GM21825 (cell line): ENCODE measurements around the gene LHB.
"Not testable (repeated sequence)": the region's sequence is repeated elsewhere in the genome, so short reads cannot be mapped to it uniquely, and the experiment has no call there.

Experiments used
- ATAC-seq: cut with Tn5 transposase; IDR thresholded peaks from one replicate; pipeline ENCODE4 v1.9.1; 2021; ENCODE audit warnings: mild to moderate bottlenecking, moderate library complexity; ENCODE audit not compliant: unreplicated experiment

The LHB gene

DNA sequence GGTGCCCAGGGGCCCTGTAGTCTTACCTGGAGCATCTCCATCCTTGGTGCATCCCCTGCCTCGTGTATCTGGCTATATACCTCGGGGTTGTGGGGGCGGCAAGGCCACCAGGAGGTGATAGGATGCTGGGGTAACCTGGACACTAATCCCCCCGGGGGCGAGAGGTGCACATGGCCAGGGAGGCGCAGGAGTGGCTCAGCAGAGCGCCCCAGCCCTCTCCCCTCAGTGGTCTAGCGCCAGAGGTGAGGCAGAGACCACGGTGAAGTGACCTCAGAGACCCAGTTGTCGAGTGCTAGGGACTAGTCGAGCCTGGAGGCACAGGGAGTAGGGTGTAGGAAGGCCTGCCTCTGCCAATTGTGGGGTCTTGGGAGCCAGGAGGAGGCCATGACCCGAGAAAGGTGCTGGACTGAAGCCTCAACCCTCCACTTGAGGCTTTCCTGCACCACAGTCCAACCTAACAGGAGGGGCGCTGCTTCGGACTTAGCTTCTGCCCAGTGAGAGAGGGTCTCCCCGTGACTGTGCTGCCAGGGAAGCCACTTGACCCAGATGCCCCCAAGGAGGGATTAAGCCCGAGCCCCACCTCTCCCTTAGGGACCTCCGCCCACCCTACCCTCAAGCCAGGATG, at the start of gene LHB:
LHB (minus strand) TSS at position 51 of the 625 bp plus-strand sequence; CDS start at position 41, 10 bp downstream.
- no peak for ATAC-seq

- no peak for ATAC-seq
Observed at GRCh38 chr19:49065905-49066512, 49.1 kb upstream of the LHB start.

DNA sequence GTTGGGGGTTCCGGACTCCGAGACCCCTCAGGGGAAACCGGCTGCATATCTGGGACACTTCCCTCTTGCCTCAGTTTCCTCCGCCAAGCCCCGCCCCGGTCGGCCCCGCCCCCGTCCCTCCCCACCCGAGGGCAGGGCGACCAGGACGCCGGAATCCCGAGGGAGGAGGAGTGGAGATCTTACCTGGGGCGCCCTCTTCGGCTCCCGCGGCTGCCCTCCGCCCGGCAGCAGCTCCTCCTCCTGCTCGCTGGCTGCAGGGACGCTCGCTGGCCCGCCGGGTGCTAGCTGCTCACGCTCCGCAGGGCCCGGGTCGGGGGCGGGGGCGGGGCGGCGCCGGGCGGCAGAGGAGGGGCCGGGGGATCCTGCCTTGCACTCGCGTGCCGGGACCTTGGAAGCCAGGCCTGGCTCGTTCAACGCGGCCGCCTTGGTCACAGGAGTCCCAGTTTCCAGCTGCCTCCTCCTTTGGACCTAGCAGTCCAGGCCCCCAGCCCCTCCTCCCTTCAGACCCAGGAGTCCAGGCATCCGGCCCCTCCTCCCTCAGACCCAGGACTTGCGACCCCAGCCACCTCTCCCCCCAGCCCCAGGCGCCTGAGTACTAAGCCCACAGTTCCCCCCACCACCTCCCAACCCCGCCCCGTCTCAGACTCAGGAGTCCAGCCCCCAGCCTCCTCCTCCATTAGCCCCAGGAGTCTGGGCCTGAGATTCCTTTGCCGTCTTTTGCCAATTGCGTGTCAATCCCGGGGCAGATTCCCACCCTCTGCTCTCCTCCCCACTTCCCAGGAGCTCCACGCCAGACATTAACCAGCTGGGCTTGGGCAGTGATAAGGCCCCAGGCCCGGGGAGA, 48.1 kb upstream of the LHB start, which contains the start of gene NTF4:
NTF4 (minus strand) TSS at position 51 of the 844 bp plus-strand sequence. CDS start 2,821 bp downstream, outside the sequence.
- no peak for ATAC-seq

DNA sequence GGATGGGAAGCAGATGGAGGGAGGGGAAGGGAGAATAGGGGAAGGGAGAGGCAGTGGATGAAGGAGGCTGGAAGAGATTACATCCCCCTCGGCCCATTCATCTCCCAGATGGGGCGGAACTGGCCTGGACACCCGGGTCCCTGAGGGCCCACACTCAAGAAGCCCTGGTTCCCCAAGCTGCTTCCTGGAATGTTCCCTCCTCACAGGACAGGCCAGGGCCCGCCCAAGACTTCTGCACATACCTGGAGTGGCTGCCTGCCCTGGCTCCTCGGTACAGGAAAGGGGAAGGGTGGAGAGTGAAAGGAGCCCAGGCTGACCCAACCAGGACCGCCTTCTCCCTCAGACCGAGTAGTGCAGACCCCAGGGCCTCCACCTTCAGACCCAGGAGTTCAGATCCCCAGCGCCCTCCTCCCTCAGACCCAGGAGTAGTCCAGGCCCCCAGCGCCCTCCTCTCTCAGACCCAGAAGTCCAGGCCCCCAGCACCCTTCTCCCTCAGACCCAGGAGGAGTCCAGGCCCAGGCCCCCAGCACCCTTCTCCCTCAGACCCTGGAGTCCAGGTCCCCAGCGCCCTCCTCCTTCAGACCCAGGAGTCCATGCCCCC, 47.2 kb upstream of the LHB start:
- no peak for ATAC-seq

GRCh38 chr19:49061445-49061844, 44.6 kb upstream of the LHB start:
- ATAC-seq: no peak

- ATAC-seq: no peak
Observed at GRCh38 chr19:49061000-49061399, 44.1 kb upstream of the LHB start.

DNA sequence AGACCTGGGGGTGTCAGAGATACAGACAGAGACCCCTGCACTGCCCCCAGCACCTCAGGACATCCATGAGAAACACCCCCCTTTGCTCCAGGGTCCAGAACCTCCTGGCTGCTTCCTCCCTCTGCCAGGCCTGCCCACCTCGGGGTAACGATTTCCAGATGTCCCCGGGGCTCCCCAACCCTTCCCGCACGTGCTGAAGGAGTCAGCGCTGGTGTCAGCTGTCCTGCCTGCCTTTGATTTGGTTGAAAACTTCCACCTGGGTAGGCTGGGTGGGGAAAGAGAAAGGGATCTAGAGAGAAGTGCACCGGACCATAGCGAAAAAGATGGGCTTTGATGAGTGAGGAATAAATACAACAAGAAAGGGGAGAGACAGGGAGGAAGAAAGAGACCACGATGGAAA, 42.2 kb upstream of the LHB start:
- no peak for ATAC-seq

- ATAC-seq: no peak
Observed at GRCh38 chr19:49058562-49058961, 41.7 kb upstream of the LHB start.

DNA sequence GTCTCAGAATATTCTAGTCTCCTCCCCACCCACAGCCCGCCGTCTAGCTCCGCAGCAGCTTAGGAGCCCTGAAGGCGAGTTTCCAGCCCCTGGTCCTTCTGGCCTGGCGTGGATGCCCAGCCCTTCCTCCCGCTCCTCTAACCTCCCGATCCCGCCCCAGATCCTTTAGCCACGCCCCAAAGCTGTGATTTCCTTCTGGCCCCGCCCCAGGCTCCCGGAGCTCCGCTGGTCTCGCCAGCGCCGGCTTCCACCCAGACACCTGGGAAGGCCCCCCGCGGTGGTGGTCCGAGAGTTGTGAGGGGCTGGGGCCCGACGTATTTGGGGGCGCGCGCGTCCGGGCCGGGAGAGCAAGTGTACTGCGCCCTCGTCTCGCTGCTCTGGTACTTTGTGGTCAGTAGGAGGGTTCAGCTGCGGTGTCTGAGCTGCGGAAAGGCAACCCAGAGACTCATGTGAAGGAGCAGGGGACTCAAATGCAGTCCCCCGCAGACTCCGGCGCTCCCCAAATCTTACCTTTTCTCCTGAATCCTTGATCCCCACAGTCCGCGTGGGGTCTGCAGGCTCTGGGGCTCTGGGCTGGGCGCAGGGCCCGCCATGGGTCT, 40.8 kb upstream of the LHB start, which contains the start of gene CGB7:
CGB7 (minus strand) TSS at position 114 of the 599 bp plus-strand sequence. CDS start 2,374 bp downstream, outside the sequence.
- ATAC-seq: no peak

GRCh38 chr19:49056902-49057596, 40.2 kb upstream of the LHB start:
- ATAC-seq: not testable (repeated sequence)

- no peak for ATAC-seq
Observed at GRCh38 chr19:49056101-49056901, 39.4 kb upstream of the LHB start.

GRCh38 chr19:49050376-49051033, 33.6 kb upstream of the LHB start:
- ATAC-seq: not testable (repeated sequence)

DNA sequence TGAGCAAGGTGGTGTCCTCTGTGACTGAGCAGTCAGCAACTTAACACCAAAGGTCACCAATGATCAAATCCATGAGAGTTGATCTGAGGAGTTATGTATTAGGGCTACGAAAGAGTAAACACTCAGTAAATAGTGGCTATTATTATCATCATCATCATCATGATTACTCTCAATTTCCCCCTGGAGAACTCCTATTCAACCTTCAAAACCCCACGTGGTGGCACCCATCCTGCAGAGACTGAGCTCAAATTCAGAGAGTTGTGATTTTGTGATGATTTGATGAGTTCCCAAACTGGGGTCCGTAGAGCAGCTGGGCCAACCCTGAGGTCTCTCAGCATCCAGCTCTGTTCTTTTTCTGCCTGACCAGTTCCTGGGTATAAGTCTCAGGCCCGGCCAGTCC, 32.9 kb upstream of the LHB start:
- ATAC-seq: not testable (repeated sequence)

GRCh38 chr19:49049011-49049410, 32.1 kb upstream of the LHB start, which contains the start of gene CGB8:
CGB8 (minus strand) TSS chr19:49049111; CDS start chr19:49048739, 372 bp downstream.
- not testable (repeated sequence) for ATAC-seq

GRCh38 chr19:49043548-49043947, 26.7 kb upstream of the LHB start, which contains the start of gene CGB5:
CGB5 (plus strand) TSS chr19:49043848; CDS start chr19:49044210, 362 bp downstream.
- not testable (repeated sequence) for ATAC-seq

GRCh38 chr19:49042666-49043065, 25.8 kb upstream of the LHB start:
- not testable (repeated sequence) for ATAC-seq

- ATAC-seq: no peak
Observed at GRCh38 chr19:49042177-49042576, 25.3 kb upstream of the LHB start.

DNA sequence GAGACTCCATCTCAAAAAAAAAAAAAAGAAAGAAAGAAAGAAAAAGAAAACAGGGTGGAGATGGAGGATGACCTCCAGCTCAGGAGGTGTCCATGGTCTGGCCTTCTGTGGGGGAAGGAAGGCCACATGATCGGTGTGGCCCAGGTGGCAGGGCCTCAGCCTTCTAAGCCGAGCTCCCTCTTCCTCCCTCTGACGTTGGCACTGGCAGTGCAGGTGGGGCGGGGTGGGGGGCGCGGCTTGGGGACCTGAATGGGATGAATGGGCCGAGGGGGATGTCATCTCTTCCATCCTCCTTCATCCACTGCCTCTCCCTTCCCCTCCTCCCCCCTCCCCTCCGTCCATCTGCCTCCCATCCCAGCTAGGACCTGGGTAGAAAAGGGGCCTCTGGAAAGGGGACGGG, 22.8 kb upstream of the LHB start:
- not testable (repeated sequence) for ATAC-seq
